ENCODE results near the gene ZNF512. TPM values are rescaled to one million over a fixed set of nuclear protein-coding genes. Genes with fewer than 3 reads are reported as not detected.

ZNF512 gene
- total and polyA plus RNA-seq, 9 of the 15 experiments (the other 6 are each of a cell fraction or from before 2014, with no cell fraction given) = 24.7 to 101 (median 65.9) TPM

DNA sequence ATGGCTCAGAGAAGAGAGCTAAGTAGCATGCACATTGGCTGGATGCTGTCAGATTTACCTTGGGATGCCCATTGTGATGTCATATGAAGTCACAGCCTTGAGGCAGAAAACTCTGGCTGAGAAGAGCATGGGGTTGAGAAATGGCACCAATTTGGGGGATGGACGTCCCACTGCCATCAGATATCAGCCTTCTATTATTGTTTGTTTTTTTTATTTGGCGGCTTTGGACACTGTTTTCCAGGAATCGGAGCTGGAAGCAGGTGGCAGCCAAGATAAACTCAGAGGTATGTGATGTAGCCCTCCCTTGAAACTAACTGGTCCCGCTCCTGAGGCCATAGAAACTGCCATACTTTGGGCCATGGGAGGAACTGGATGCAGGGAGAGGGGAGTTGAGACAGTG, 45.6 kb upstream of the ZNF512 start (continued):
- TF ChIP-seq, protein P1, sequence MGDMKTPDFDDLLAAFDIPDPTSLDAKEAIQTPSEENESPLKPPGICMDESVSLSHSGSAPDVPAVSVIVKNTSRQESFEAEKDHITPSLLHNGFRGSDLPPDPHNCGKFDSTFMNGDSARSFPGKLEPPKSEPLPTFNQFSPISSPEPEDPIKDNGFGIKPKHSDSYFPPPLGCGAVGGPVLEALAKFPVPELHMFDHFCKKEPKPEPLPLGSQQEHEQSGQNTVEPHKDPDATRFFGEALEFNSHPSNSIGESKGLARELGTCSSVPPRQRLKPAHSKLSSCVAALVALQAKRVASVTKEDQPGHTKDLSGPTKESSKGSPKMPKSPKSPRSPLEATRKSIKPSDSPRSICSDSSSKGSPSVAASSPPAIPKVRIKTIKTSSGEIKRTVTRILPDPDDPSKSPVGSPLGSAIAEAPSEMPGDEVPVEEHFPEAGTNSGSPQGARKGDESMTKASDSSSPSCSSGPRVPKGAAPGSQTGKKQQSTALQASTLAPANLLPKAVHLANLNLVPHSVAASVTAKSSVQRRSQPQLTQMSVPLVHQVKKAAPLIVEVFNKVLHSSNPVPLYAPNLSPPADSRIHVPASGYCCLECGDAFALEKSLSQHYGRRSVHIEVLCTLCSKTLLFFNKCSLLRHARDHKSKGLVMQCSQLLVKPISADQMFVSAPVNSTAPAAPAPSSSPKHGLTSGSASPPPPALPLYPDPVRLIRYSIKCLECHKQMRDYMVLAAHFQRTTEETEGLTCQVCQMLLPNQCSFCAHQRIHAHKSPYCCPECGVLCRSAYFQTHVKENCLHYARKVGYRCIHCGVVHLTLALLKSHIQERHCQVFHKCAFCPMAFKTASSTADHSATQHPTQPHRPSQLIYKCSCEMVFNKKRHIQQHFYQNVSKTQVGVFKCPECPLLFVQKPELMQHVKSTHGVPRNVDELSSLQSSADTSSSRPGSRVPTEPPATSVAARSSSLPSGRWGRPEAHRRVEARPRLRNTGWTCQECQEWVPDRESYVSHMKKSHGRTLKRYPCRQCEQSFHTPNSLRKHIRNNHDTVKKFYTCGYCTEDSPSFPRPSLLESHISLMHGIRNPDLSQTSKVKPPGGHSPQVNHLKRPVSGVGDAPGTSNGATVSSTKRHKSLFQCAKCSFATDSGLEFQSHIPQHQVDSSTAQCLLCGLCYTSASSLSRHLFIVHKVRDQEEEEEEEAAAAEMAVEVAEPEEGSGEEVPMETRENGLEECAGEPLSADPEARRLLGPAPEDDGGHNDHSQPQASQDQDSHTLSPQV (IDR thresholded peaks at IDR 0.05) = 0 out of 2 replicates have a peak, but pooled peaks have one; percentile 58
- TF ChIP-seq, protein P2, sequence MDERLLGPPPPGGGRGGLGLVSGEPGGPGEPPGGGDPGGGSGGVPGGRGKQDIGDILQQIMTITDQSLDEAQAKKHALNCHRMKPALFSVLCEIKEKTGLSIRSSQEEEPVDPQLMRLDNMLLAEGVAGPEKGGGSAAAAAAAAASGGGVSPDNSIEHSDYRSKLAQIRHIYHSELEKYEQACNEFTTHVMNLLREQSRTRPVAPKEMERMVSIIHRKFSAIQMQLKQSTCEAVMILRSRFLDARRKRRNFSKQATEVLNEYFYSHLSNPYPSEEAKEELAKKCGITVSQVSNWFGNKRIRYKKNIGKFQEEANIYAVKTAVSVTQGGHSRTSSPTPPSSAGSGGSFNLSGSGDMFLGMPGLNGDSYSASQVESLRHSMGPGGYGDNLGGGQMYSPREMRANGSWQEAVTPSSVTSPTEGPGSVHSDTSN (CRISPR knock-in tag; IDR thresholded peaks at IDR 0.05; ENCODE audit: low read depth) = no peak
- TF ChIP-seq, protein P2 (tag; conservative IDR thresholded peaks at IDR 0.05; ENCODE audit: low read depth) = no peak
- TF ChIP-seq CTBP1 (IDR thresholded peaks at IDR 0.05; ENCODE audit: borderline replicate concordance) (peak; percentile 83; the same call in 1 of the 2 replicates), RCOR1 (IDR thresholded peaks at IDR 0.05; ENCODE audit: borderline replicate concordance in 1 of 2, low read depth in 2 of 2, low read length in 2 of 2) (peak in 1 of 2 experiments; percentile 44; a peak in 1 of 4 replicates), SMAD4 (CRISPR knock-in tag; conservative IDR thresholded peaks at IDR 0.05) (peak; percentile 75; the same call in 1 of the 2 replicates), SMAD3 (CRISPR knock-in tag; conservative IDR thresholded peaks at IDR 0.05) (no peak), TCFL5 (CRISPR knock-in tag; conservative IDR thresholded peaks at IDR 0.05) (no peak), CBFA2T3 (IDR thresholded peaks at IDR 0.05) (peak; percentile 82), RNF2 (IDR thresholded peaks at IDR 0.05) (no peak), HDAC6 (IDR thresholded peaks at IDR 0.05; ENCODE audit: low read depth, low read length) (no peak), FOSL1 (tag; conservative IDR thresholded peaks at IDR 0.05) (peak; percentile 29; the same call in 1 of the 2 replicates), ZNF384 (IDR thresholded peaks at IDR 0.05; ENCODE audit: low read depth, low read length) (peak; percentile 78), HDAC2 (IDR thresholded peaks at IDR 0.05) (peak; percentile 73), KAT8 (IDR thresholded peaks at IDR 0.05; ENCODE audit: low read depth) (no peak), ZNF24 (IDR thresholded peaks at IDR 0.05) (no peak), CCNT2 (IDR thresholded peaks at IDR 0.05; ENCODE audit: borderline replicate concordance, extremely low read depth, insufficient read length, low read depth, low read length) (peak; percentile 18), CREB1 (IDR thresholded peaks at IDR 0.05) (no peak), CREB1 (CRISPR knock-in tag; IDR thresholded peaks at IDR 0.05) (peak; percentile 40; the same call in 1 of the 2 replicates)
- TF ChIP-seq, protein P3, sequence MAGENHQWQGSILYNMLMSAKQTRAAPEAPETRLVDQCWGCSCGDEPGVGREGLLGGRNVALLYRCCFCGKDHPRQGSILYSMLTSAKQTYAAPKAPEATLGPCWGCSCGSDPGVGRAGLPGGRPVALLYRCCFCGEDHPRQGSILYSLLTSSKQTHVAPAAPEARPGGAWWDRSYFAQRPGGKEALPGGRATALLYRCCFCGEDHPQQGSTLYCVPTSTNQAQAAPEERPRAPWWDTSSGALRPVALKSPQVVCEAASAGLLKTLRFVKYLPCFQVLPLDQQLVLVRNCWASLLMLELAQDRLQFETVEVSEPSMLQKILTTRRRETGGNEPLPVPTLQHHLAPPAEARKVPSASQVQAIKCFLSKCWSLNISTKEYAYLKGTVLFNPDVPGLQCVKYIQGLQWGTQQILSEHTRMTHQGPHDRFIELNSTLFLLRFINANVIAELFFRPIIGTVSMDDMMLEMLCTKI (IDR thresholded peaks at IDR 0.05; ENCODE audit: partially characterized antibody) = no peak
- TF ChIP-seq, protein P4, sequence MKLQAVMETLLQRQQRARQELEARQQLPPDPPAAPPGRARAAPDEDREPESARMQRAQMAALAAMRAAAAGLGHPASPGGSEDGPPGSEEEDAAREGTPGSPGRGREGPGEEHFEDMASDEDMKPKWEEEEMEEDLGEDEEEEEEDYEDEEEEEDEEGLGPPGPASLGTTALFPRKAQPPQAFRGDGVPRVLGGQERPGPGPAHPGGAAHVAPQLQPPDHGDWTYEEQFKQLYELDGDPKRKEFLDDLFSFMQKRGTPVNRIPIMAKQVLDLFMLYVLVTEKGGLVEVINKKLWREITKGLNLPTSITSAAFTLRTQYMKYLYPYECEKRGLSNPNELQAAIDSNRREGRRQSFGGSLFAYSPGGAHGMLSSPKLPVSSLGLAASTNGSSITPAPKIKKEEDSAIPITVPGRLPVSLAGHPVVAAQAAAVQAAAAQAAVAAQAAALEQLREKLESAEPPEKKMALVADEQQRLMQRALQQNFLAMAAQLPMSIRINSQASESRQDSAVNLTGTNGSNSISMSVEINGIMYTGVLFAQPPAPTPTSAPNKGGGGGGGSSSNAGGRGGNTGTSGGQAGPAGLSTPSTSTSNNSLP (IDR thresholded peaks at IDR 0.05; ENCODE audit: borderline replicate concordance, low read depth, low read length) = 0 out of 2 replicates have a peak, but pooled peaks have one; percentile 60

All from K562 (cell line).